Stomach (tissue), 4 donors: Measurements from ENCODE around the gene ABAT.

Experiments
- EP300 ChIP-seq: sonication (generic); formaldehyde crosslinking; IDR thresholded peaks from one replicate; pipeline ENCODE4 v1.6.1; 2017; ENCODE audit warnings: antibody characterized with exemption
- POLR2A ChIP-seq, 4 donors: fragments of 450-650 bp; IDR thresholded peaks; one replicate each; pipeline ENCODE4 v1.6.1; 2016; ENCODE audit warnings: antibody characterized with exemption in 4 of 4, control low read depth in 2 of 4, mild to moderate bottlenecking in 1 of 4, moderate library complexity in 1 of 4
- POLR2AphosphoS5 ChIP-seq, 3 donors: sonication (generic); formaldehyde crosslinking; IDR thresholded peaks; one replicate each; pipeline ENCODE4 v1.6.1; 2016; ENCODE audit warnings: antibody characterized with exemption in 3 of 3
- TF ChIP-seq, protein P1 (sequence below), 7 experiments: fragments of 450-650 bp in 4 of 7; fragments of 200-600 bp in 3 of 7; sonication (generic) in 3 of 7; IDR thresholded peaks; one replicate each; pipeline ENCODE4 v1.5.1; 2016 to 2019; ENCODE audit warnings: antibody characterized with exemption in 7 of 7, control low read depth in 2 of 7, mild to moderate bottlenecking in 1 of 7

DNA sequence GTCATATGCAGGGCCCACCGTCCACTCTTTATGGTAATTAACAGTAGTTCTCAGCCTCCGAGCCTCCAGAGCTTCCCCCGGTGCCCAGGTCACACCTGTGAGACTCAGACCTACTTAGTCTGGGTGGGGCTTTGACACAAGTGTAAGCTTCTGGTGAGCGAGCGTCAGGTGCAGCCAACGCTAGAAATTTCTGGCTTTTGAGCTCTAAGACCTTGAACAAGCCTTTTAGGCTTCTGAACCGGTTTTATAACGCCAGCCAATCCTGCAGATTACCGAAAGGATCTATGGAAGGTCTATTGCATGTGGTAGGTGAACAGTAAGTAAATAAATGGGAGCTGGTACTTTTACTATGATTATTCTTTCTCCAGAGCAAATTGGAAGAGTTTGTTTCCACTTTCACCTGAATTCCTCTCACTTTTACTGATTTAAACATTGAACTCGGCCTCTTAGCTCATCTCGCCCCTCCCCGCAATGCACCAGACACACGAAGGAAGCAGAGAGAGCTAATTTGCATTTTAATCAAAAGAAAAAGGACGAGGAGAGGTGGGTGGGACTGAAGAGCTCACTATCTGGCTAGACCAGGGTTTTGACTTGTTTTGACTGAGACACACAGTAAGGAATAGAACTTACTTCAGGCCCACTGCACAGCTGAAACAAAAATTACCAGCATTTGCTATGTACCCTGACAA, 47.1 kb downstream of the ABAT start:
- TF ChIP-seq, protein P1, sequence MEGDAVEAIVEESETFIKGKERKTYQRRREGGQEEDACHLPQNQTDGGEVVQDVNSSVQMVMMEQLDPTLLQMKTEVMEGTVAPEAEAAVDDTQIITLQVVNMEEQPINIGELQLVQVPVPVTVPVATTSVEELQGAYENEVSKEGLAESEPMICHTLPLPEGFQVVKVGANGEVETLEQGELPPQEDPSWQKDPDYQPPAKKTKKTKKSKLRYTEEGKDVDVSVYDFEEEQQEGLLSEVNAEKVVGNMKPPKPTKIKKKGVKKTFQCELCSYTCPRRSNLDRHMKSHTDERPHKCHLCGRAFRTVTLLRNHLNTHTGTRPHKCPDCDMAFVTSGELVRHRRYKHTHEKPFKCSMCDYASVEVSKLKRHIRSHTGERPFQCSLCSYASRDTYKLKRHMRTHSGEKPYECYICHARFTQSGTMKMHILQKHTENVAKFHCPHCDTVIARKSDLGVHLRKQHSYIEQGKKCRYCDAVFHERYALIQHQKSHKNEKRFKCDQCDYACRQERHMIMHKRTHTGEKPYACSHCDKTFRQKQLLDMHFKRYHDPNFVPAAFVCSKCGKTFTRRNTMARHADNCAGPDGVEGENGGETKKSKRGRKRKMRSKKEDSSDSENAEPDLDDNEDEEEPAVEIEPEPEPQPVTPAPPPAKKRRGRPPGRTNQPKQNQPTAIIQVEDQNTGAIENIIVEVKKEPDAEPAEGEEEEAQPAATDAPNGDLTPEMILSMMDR (IDR thresholded peaks at IDR 0.05), result no peak
- TF ChIP-seq POLR2A (IDR thresholded peaks at IDR 0.05) (no peak), EP300 (no peak), POLR2AphosphoS5 (IDR thresholded peaks at IDR 0.05) (no peak)
